Retinal pigment epithelial cell (primary cell): ENCODE data around the gene NDE1.

Experiments used
- DNase-seq: peaks from one replicate; pipeline ENCODE4 v3.0.0-alpha.2; 2010; ENCODE audit warnings: low read depth
- H3K4me3 ChIP-seq: 2 replicates; pipeline ENCODE4 v1.5.1; 2011; ENCODE audit warnings: mild to moderate bottlenecking, low read length, control low read depth, moderate library complexity
- TF ChIP-seq, protein P1 (sequence below): conservative IDR thresholded peaks from 2 replicates; pipeline ENCODE4 v1.5.1; 2011; ENCODE audit warnings: low read depth, low read length, control low read depth, inconsistent platforms

NDE1 gene

DNA sequence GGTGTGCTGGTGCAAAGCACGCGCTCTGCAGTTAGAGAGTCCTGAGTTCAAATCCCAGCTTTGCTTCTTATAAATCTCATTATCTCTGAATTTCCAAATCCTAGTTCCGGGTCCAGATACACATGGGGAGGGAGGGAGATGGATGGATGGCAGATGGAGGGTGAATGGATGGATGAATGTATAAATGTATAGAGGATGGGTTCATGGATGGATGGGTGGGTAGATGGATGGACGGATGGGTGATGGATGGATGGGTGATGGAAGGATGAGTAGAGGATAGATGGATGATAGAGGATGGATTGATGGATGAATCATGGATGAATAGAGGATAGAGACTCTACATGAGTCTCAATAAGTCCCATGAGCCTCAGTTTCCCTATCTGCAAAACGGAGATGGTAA lies 116.9 kb downstream of the NDE1 start:
- no peak for DNase-seq
- H3K4me3 ChIP-seq = no peak overlapping the region
- TF ChIP-seq, protein P1, sequence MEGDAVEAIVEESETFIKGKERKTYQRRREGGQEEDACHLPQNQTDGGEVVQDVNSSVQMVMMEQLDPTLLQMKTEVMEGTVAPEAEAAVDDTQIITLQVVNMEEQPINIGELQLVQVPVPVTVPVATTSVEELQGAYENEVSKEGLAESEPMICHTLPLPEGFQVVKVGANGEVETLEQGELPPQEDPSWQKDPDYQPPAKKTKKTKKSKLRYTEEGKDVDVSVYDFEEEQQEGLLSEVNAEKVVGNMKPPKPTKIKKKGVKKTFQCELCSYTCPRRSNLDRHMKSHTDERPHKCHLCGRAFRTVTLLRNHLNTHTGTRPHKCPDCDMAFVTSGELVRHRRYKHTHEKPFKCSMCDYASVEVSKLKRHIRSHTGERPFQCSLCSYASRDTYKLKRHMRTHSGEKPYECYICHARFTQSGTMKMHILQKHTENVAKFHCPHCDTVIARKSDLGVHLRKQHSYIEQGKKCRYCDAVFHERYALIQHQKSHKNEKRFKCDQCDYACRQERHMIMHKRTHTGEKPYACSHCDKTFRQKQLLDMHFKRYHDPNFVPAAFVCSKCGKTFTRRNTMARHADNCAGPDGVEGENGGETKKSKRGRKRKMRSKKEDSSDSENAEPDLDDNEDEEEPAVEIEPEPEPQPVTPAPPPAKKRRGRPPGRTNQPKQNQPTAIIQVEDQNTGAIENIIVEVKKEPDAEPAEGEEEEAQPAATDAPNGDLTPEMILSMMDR = no peak

DNA sequence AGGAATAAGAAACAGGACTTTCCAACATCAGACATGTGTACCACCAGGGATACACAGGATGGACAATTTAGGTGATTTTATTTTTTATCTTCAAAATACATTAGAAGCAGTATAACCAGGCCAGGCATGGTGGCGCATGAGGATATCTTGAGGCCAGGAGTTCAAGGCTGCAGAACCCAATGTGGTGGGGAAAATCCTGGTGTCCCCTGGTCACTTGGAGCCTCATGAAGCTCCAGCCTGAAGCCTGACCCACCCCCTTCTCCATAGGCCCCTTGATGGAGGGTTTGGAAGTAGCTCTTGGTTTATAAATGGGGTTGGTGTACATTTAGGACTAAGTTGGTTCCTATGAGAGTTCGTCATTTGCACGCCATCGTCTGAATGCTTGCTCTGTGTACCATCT lies 118.2 kb downstream of the NDE1 start:
- DNase-seq = no peak
- TF ChIP-seq, protein P1 = no peak
- no peak overlapping the region for H3K4me3 ChIP-seq

DNA sequence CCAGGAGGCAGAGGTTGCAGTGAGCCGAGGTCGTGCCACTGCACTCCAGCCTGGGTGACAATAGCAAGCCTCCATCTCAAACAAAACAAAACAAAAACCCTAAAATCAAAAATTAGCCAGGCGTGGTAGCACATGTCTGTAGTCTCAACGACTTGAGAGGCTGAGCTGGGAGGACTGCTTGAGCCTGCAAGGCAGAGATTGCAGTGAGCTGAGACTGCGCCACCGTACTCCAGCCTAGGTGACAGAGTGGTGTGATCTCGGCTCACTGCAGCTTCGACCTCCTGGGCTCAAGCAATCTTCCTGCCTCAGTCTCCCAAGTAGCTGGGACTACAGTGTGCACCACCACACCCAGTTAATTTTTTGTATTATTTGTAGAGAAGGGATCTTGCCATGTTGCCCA lies 119.2 kb downstream of the NDE1 start:
- H3K4me3 ChIP-seq = no peak overlapping the region
- TF ChIP-seq, protein P1 = no peak
- DNase-seq = no peak

DNA sequence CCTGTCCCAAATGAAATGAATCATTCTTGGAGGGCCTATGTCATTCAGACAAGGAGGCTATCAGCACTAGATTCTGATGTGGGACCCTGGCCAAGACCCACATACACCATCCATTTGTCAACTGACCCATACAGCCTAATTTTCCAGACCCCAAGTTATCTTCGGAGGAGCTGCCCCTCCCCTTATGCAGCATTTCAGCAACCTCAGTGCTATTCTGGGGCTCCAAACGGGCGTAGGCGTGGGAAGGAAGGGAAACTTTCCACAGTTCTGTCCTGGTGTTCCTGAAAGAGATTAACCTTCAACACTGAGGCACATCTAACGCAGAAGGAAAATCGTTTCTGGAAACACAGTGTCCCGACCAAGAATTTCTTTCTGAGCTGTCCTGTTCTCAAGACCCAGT lies 120.1 kb downstream of the NDE1 start:
- H3K4me3 ChIP-seq = no peak overlapping the region
- DNase-seq = peak; percentile 69
- TF ChIP-seq, protein P1 = no peak

DNA sequence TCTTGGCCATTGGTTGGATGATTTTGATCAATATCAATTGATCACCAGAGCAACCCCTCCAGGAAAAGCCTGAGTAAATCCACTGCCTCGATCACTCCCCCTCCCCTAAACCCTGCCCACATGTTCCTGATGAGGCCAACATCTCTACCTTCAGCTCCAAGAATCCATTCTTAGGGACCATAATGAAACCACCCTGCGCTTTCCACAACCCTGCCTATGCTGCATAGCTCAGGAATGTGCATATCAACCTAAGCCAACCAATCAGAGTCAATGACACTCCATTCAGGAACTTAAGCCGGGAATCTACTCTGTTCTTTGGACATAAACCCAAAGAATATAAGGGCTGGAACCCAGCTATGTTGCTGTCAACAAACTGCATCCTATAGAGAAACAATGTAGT lies 120.5 kb downstream of the NDE1 start:
- no peak overlapping the region for H3K4me3 ChIP-seq
- TF ChIP-seq, protein P1 = no peak
- peak; percentile 69 for DNase-seq

DNA sequence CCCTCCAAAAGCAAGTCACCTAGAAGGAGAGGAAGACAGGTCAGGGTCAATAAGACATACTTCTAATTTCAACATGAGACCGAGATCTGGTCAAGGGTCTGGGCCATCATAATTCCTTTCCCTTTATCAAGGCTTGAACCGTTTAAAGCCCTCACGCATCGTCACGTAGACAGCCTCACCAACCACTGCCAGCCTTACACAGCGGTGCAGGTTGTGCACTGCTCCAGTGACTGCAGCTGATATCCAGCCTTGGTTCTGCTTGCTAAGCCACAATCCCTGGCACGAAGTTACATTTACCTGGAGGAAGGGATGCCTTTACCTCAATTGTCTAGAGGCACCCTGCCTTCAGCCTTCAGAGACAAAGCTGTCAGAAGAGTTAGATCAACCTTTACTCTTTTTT lies 121.6 kb downstream of the NDE1 start:
- DNase-seq = no peak
- TF ChIP-seq, protein P1 = no peak

DNA sequence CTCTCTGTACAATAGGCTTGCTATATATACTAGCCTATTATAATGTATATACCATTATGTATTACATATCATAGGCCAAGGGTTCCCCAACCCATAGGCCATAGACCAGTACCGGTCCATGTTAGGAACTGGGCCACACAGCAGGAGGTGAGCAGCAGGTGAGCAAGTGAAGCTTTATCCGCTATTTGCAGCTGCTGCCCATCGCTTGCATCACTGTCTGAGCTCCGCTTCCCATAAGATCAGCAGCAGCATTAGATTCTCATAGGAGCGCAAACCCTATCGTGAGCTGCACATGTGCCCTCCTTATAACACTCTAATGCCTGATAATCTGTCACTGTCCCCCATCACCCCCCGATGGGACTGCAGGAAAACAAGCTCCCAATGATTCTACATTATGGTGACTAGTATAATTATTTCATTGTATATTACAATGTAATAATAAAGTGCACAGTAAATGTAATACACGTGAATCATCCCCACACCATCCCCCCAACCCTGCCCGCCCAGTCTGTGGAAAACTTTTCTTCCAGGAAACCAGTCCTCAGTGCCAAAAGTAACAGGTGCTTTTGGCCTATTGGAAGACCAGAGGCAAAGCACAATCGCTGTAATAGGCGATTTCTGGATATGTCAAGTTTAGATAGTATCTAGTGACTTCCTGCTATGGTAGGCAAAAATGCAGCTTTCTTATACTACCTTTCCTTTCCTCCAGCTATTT lies 122.7 kb downstream of the NDE1 start:
- H3K4me3 ChIP-seq = no peak overlapping the region
- DNase-seq = peak; percentile 10
- TF ChIP-seq, protein P1 = no peak

More for the DNA sequence above, 121.6 kb downstream of the NDE1 start:
- H3K4me3 ChIP-seq = no peak overlapping the region
